ENCODE data around the gene NRCAM.

The NRCAM gene

GRCh38 chr7:108147031-108147563, 309.1 kb downstream of the NRCAM start:
- no peak for DNase-seq

- peak; percentile 84 for DNase-seq
Measured at GRCh38 chr7:108146070-108146842, 310.0 kb downstream of the NRCAM start.

GRCh38 chr7:108145401-108145800, 310.8 kb downstream of the NRCAM start:
- DNase-seq = no peak

GRCh38 chr7:108144931-108145330, 311.3 kb downstream of the NRCAM start:
- DNase-seq = no peak

GRCh38 chr7:108143658-108144420, 312.4 kb downstream of the NRCAM start:
- DNase-seq = no peak

GRCh38 chr7:108142675-108143259, 313.5 kb downstream of the NRCAM start:
- no peak for DNase-seq

GRCh38 chr7:108142180-108142579, 314.1 kb downstream of the NRCAM start:
- no peak for DNase-seq

- no peak for DNase-seq
Measured at GRCh38 chr7:108140671-108141070, 315.6 kb downstream of the NRCAM start.

- no peak for DNase-seq
Measured at GRCh38 chr7:108138911-108139310, 317.3 kb downstream of the NRCAM start.

- DNase-seq = no peak
Measured at GRCh38 chr7:108137993-108138392, 318.2 kb downstream of the NRCAM start.

GRCh38 chr7:108137040-108137439, 319.2 kb downstream of the NRCAM start:
- no peak for DNase-seq

GRCh38 chr7:108136191-108136688, 320.0 kb downstream of the NRCAM start:
- no peak for DNase-seq

GRCh38 chr7:108135446-108136190, 320.6 kb downstream of the NRCAM start:
- DNase-seq = no peak

GRCh38 chr7:108134486-108134885, 321.8 kb downstream of the NRCAM start:
- peak; percentile 17 for DNase-seq

- DNase-seq = no peak
Measured at GRCh38 chr7:108132551-108133265, 323.5 kb downstream of the NRCAM start.

GRCh38 chr7:108130261-108130660, 326.0 kb downstream of the NRCAM start, which contains the start of gene LAMB4:
TSS of gene LAMB4 (minus strand) at chr7:108130361. CDS start at chr7:108123164, 7,197 bp downstream.
- no peak for DNase-seq

GRCh38 chr7:108129018-108129965, 326.9 kb downstream of the NRCAM start:
- DNase-seq = no peak

- DNase-seq = no peak
Measured at GRCh38 chr7:108128514-108128913, 327.7 kb downstream of the NRCAM start.

- no peak for DNase-seq
Measured at GRCh38 chr7:108127461-108127860, 328.8 kb downstream of the NRCAM start.

- DNase-seq = no peak
Measured at GRCh38 chr7:108124820-108125219, 331.4 kb downstream of the NRCAM start.
